Measurements from ENCODE around the gene ZNF37A.
"Not testable (repeated sequence)": the region's sequence is repeated elsewhere in the genome, so short reads cannot be mapped to it uniquely, and the experiment has no call there.

- TF ChIP-seq SMC3 (IDR thresholded peaks at IDR 0.05; ENCODE audit: low read depth, low read length); POLR2AphosphoS5 (IDR thresholded peaks at IDR 0.05; ENCODE audit: low read depth, low read length); CTCF (IDR thresholded peaks at IDR 0.05); JUND (IDR thresholded peaks at IDR 0.05); REST (IDR thresholded peaks at IDR 0.05; ENCODE audit: low read depth, low read length); TAF1 (IDR thresholded peaks at IDR 0.05; ENCODE audit: borderline replicate concordance, low read depth, low read length); SIN3A (IDR thresholded peaks at IDR 0.05; ENCODE audit: borderline replicate concordance, low read depth, low read length); CHD2 (IDR thresholded peaks at IDR 0.05; ENCODE audit: low read length, partially characterized antibody); MAX (IDR thresholded peaks at IDR 0.05; ENCODE audit: low read depth); NFIC (IDR thresholded peaks at IDR 0.05; ENCODE audit: borderline replicate concordance); RCOR1 (IDR thresholded peaks at IDR 0.05; ENCODE audit: low read length); USF2 (IDR thresholded peaks at IDR 0.05; ENCODE audit: borderline replicate concordance, low read depth, low read length); PBX3 (IDR thresholded peaks at IDR 0.05); ZBTB33 (IDR thresholded peaks at IDR 0.05; ENCODE audit: borderline replicate concordance, low read depth): not testable (repeated sequence)
These were observed 819 bp upstream of the ZNF37A start for GRCh38 chr10:38093318-38093717.

All from SK-N-SH (cell line).